GM21367 (cell line): ENCODE results near the gene F9.

Experiments used
- ATAC-seq: cut with Tn5 transposase; IDR thresholded peaks from one replicate; pipeline ENCODE4 v1.9.1; 2021; ENCODE audit not compliant: unreplicated experiment

Gene F9

GRCh38 chrX:139596068-139596467 is 65.5 kb downstream of the F9 start:
- no peak for ATAC-seq

- no peak for ATAC-seq
Observed at GRCh38 chrX:139600105-139600504, 69.6 kb downstream of the F9 start.
